ENCODE measurements around the gene KRTAP10-1. TPM values are rescaled to one million over a fixed set of nuclear protein-coding genes. Genes with fewer than 3 reads are reported as not detected.
"Not testable (repeated sequence)": the region's sequence is repeated elsewhere in the genome, so short reads cannot be mapped to it uniquely, and the experiment has no call there.

The KRTAP10-1 gene
- total RNA-seq, 1 donor from 2014 or later, result not detected

DNA sequence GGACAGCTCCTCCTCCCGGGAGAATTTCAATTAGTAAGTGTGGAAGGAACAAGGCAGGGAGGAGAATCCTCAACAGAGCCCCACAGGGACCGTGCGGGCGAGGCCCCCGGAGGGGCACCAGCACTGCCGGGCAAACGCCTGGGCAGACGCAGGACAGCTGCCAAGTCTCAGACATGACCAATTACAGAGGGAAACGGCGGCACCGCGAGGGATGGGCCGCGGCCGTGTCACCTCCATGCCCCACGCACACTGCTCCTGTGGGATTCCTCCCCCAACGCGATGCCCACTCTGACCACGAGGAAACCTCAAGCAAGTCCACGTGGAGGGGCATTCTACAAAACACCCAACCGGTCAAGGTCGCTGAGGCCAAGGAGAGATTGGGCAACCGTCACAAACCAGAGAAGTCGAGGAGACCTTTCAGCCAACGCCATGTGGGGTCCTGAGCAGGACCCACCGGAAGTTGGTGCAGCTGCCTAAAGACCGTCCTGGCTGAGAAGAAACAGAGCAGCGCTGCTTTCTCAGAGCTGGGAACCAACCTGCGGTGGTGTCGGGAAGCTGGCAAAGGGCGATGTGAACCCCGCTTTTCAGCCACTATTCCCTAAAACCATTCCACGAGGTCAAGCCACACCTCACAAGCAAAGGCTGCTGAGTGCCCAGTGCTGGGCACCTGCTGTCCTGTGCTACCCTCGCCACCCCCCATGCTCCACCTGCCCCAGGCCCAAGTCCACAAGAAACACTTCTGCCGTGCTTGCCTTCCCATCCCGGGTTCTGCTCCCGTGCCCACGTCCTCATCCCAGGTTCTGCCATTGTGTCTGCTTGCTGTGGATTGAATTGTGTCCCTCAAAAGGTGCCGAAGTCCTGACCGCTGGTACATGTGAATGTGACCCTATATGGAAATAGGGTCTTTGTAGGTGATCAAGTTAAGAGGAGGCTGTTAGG, 32.1 kb upstream of the KRTAP10-1 start:
- peak; percentile 44 for DNase-seq (ENCODE audit: low spot score)
- intact Hi-C loops (cut with DNase I), result no loop called here
- no peak for ATAC-seq

DNA sequence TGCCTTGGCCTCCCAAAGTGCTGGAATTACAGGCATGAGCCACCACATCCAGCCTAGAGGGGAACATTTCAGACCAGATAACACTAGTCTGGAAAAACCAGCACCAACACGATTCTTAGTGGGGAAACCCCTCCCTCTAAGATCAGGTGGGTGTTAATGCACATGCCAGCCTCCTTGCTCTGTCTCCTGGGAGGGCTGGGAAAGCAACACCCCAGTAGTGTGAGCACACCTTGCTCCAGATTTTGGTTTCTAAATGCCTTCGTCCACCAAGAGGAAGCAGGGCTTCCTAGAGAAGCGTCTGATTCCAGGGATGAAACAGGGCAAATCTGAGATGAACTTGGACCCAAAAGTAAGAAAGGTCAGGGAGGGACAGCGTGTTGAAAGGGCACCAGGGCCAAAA, 31.3 kb upstream of the KRTAP10-1 start:
- intact Hi-C loops (cut with DNase I), result no loop called here
- DNase-seq (ENCODE audit: low spot score) (no peak), ATAC-seq (no peak)

DNA sequence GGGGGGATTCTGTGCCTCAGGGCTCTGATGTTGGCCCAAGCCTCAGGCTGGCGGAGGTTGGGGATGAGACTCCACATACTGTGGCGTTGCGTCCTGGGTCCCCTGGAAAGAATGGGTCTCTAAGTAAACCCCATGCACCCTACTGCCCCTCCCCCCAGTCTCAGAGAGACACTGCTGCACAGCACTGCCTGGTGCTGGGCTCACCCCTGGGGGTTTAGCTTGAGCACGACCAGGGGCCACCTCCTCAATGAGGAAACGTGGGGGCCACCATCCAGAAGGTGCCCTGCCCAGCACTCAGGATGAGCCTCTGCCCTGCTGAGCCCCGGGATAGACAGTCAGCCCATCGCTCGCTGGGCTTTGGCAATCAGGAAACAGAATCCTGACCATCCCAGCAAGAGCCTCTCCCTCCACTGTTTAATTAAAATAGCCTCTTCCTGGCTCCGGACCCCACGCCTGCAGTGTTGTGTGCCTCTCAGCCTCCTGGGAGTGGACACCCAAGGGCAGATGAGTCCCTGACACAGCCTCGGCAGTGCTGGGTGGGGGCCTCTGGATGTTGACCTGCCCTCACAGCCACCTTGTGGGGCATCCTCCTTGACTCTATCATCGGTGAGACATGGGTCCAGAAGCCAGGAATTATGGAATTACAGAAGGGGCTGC, 30.0 kb upstream of the KRTAP10-1 start:
- no peak for DNase-seq (ENCODE audit: low spot score)
- intact Hi-C loops (cut with DNase I), result no loop called here
- no peak for ATAC-seq

DNA sequence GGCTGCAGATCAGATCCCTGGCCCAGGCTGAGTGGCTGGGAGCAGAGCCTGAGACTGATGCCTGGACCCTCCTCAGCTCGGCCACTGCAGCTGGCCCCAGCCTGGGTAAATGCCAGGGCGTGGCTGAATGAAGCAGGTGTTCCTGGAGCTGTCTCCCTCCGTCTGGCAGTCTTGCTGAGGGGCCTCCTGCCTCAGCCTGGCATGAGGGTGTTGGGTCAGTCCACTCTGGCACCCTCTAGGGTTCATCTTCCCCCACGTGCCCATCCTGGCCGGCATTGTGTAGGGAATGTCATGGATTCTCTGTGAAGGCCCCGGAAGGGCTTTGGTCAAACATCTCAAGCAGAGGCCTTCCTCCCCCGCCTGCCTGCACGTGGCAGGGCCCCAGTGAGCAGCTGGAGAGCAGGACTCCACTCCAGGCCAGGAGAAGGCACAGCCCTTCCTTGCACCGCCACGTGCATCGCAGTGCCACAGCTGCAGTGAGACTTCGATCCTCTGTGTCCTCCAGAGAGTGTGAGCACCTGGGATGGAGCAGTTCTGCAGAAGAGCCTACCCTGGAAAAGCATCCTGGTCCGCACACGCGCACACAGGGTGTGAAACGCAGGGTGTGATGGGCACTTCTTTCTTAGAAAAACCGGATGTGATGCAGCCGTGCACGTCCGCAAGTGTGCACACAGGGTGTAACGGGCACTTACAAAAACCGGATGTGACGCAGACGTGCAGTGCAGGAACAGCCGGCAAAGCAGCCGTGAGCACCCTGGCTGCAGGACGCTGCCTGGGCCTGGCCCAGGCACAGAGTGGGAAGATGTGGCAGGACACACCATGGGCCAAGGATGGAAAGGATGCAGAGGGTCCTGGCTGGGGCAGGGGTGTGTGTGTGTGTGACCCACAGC, 28.9 kb upstream of the KRTAP10-1 start:
- intact Hi-C loops (cut with DNase I), result no loop called here
- no peak for ATAC-seq

DNA sequence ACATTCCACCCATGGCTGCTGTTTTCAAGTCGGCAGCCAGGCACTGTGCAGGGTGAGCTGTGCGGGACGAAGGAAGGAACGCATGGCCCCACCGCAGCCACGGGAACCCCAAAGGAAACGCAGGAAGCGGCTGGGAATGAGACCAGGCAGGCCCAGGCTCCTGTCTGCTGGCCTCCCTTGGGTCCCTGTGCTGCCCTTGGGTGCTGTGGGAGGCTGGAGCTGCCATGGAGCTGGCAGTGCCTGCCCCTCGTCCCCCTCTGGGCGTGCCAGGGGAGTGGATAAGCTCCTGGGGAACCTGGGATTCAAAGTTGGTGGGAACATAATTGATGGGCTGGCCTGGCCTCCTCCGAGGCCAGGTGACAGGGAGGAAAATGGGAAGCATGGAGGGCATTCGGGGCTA, 28.3 kb upstream of the KRTAP10-1 start:
- ATAC-seq (no peak), DNase-seq (ENCODE audit: low spot score) (no peak)
- intact Hi-C loops (cut with DNase I), result no loop called here

More for the DNA sequence above, 28.9 kb upstream of the KRTAP10-1 start:
- DNase-seq (ENCODE audit: low spot score), result no peak

DNA sequence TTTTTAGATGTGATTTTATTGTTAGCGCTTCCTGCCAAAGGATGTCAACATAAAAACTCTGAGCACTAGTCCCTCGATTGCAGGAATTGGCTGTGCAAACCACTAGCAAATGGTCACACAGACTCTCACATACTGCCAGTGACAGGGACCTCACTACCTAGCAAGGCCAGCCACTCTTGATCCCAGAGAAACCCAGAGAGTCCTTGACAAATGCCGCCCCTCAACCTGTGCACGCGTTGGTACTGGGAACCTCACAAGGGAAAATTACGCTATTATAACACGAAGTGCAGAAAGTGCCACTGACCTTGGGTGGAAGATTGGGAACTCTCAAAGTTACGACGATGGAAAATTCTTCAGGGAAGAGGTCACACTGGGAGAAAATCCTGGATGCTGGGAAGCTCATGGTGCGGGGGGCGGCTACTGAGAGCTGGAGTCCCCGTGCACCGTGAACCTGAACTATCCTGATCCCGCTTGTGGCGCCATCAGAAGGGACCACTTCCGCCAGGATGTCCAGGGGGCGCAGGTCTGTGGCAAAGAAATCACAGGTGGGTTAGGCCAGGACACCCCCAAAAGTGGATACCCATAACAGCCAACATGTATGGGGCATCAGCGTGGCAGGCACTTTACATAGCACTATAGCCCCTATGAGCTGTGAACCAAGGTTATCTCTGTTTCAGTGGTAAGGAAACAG, 27.6 kb upstream of the KRTAP10-1 start:
- no peak for DNase-seq (ENCODE audit: low spot score)
- intact Hi-C loops (cut with DNase I), result no loop called here
- ATAC-seq, result no peak

DNA sequence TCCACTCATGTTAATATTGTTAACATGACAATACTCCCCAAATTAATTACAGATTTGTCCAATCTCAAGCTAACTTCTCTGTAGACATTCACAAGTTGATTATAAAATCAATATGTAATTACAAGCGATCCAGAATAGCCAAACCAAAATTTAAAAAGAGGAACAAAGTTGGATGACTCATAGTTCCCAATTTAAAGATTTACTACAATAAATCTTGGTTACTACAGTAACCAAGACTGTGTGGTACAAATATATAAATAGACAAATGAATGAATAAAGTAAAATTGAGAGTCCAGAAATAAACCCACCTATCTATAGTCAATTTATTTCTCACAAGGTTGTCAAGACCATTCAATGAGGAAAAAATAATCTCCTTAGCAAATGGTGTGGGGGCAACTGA, 26.4 kb upstream of the KRTAP10-1 start:
- DNase-seq (ENCODE audit: low spot score), result no peak
- no peak for ATAC-seq
- intact Hi-C loops (cut with DNase I), result no loop called here

DNA sequence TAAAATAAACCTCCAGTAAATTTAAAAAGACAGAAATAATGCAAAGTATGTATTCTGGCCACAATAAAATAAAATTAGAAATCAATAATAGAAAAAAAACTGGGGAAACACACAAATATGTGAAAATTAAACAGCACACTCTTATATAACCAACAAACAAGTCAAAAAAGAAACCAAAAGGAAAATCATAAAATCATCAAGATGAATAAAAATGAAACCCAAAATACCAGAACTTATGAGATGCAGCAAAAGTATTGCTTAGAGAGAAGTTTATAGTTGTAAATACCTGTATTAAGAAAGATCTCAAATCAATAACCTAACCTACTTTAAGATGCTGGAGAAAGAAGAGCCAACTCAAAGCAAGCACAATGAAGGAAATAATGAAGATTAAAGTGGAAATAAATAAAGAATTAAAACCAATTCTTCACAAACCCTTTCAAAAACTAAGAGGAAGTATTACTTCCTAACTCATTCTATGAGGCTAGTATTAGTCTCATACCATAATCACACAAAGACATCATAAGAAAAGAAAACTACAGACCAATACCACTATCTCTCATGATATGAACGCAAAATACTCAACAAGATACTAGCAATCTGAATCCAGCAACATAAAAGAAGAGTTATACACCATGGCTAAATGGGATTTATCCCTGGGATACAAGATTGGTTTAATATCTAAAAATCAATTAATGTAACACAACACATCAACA, 25.0 kb upstream of the KRTAP10-1 start:
- ATAC-seq (no peak), DNase-seq (ENCODE audit: low spot score) (no peak)
- intact Hi-C loops (cut with DNase I), result no loop called here

DNA sequence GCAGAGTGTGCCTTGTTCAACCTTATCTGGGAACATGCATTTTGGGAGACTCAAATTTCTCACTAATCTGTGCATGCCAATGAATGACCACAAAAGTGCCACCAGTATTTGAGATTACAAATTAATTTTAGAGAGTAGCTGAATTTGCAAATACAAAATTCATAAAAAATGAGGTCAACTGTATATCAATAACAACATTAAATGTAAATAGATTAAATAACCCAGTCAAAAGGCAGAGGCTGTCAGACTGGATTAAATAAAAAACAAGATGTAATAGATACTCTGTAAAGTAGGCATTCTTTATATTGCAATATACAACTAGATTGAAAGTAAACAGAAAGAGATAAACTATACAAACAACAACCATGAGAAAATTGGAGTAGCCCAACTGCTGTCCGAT, 24.1 kb upstream of the KRTAP10-1 start:
- intact Hi-C loops (cut with DNase I), result no loop called here
- no peak for DNase-seq (ENCODE audit: low spot score)
- no peak for ATAC-seq

DNA sequence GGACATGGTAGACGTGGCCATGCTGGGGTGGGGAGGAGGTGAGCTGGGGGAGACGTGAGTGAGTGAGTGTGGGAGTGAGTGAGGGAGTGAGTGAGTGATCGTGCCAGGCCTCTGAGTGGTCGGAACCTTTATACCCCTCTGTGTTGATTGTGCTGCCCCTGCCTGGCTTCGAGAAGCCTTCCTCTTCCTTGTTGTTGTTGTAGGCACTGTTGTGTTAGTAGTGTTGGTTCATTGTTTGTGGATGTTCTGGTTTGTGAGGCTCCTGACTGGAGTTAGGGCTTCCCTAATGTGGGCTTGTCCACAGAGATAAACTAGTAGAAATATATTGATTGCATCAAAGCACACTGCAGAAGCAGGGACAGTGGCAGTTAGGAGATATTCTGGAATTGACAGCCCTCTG, 18.7 kb upstream of the KRTAP10-1 start, which contains the start of gene KRTAP10-3:
Gene KRTAP10-3, minus strand, starts transcription at position 101 of the 400 bp plus-strand sequence. Its CDS starts 80 bp downstream, at position 21.
- ATAC-seq (no peak), DNase-seq (ENCODE audit: low spot score) (no peak)
- intact Hi-C loops (cut with DNase I), result no loop called here

DNA sequence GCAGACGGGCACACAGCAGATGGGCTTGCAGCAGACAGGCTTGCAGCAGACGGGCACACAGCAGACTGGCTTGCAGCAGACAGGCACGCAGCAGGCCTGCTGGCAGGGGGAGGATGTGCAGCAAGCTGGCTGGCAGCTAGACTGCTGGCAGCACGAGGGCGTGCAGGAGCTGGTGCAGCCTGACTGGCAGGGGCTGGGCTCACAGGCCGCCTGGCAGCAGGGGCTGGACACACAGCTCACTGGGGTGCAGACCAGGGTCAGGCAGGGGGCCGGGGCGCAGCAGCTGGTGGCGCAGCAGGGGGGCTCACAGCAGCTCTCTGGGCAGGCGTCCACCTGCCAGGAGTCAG, 18.3 kb upstream of the KRTAP10-1 start:
- ATAC-seq, result not testable (repeated sequence)

DNA sequence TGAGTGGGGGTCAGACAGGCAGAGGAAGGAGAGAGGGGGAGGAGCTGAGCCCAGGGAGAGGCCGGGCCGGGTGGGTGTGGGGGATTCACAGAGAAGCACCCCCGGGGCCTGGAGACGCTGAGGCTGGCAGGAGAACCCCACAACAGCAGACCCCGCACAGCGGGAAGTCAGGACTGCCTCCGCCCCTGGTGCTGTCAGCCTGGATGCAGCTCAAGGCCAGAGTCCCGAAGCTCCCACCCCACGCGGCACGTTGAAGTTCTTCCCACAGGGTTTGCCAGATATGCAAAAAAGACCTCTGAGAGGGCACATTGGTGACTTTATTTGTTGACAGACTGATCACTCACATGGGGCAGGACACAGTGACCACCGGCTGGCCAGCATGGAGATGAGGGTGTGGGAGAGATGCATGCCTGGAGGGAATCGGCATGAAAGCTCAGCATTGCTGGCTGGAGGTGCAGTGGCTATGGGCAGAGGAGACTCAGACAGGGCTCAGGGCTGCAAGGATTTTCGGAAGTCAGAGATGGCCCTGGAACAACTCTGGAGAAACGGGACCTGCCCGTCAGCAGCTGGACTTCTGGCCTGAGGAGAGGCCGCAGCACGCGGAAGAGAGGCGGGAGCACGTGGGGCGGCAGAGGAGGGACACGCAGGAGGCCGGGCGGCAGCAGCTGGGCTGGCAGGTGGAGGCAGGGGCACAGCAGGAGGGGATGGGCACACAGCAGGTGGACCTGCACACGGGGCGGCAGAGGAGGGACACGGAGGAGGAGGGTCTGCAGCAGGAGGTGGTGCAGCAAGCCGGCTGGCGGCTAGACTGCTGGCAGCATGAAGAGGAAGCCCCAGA, 17.7 kb upstream of the KRTAP10-1 start:
- DNase-seq (ENCODE audit: low spot score), result peak; percentile 38
- ATAC-seq, result no peak
- intact Hi-C loops (cut with DNase I), result no loop called here

More for the DNA sequence above, 18.3 kb upstream of the KRTAP10-1 start:
- intact Hi-C loops (cut with DNase I); DNase-seq (ENCODE audit: low spot score): not testable (repeated sequence)

DNA sequence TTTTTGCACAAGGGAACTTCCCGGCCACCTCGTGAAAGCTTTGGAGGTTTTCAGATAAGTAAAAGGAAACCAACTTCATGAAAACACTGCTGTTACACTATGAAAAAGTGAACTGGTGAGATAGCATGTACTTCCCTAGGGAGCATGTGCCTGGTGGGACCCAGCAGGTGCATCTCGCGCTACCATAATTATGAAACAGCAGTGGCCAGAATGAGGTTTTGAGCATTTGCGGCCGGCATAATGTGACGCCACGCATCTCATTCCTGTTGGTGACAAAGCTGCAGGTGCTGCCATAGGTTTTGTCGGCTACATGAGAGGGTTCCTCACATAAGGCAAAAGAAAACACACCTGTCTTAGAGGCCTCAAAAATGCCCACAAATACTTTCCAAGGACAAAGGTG, 16.9 kb upstream of the KRTAP10-1 start:
- intact Hi-C loops (cut with DNase I), result no loop called here
- no peak for DNase-seq (ENCODE audit: low spot score)

DNA sequence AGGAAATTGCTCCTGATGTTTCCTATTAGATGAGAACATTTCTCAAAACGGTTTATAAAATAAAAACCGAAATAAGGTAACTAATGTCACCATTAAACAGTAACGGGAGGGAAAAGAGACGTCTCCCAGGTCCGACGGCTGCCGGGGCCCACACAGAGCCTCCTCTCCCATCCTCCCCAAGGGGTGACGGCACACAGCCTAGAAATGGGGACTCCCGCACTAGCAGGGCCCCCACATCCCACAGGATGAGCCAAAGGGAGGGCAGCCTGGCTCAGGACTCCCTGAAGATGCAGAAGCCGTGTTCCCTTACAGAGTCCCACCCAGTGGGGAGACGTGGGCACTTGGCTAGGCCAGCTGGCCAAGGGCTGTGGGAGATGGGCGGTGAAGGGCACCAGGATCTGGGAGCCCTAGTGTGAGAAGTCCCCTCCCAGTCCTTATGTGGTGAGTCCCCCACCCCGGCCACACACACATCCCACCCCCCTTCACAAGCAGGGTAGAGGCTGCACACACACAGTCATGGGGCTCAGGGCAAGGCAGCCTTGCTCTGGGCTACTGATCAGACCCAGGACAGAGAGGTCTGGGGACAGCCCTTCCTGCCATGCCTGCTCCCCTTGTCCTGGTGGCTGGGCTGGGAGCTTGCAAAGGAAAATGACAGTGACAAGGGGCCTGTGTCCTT, 15.3 kb upstream of the KRTAP10-1 start:
- ATAC-seq (no peak), DNase-seq (ENCODE audit: low spot score) (no peak)
- intact Hi-C loops (cut with DNase I), result no loop called here

More for the DNA sequence above, 16.9 kb upstream of the KRTAP10-1 start:
- ATAC-seq, result no peak

DNA sequence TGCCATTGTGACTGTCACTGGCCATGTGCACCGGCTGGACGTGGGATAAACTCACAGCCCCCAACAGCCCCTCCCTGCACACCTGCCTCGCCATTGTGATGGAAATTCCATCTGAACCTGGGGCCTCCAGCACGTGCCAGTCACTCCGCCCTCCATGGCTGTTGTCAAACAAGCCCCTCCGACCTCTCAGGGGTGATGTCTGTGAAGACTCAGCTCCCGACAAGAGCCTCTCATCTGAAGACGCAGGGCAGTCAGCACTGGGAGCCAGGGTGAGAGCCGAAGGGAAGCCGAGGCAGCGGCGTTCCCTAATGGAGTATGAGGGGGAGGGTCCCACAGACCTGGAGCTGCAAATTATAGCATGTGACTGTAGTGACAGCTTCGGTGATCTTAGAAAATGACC, 12.7 kb upstream of the KRTAP10-1 start:
- ATAC-seq (no peak), DNase-seq (ENCODE audit: low spot score) (peak; percentile 51)
- intact Hi-C loops (cut with DNase I), result no loop called here

DNA sequence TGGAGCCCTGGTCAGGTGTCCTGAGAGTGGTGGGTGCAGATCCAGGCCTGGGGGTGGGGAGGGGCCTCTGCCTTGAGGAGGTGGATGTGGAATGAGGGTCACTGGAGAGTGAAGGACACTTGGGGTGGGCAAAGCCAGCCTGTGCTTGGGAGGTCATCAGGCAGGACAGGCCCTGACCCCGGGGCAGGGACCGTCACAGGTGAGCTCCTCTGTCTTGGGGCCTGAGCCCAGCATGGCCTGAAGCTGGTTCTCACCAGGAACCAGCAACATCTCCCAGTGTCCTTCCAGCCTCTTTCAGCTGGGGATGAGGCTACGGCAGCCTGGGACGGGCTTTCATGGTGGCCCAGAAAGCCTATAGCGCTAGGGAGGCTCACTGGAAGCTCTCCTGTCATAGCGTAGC, 12.1 kb upstream of the KRTAP10-1 start:
- ATAC-seq (no peak), DNase-seq (ENCODE audit: low spot score) (no peak)
- intact Hi-C loops (cut with DNase I), result no loop called here
